Prostate gland (tissue), 2 donors: ENCODE results near the gene PRKG1. TPM values are rescaled to one million over a fixed set of nuclear protein-coding genes. Genes with fewer than 3 reads are reported as not detected.

Experiments
- DNase-seq: peaks from one replicate; pipeline ENCODE4 v3.0.0-alpha.2; 2019; ENCODE audit warnings: low spot score
- H3K27ac ChIP-seq, 2 donors: fragments of 200-600 bp; sonication (generic); 2 replicates each; pipeline ENCODE4 v1.5.1; 2017 to 2019
- H3K27me3 ChIP-seq: fragments of 200-600 bp; sonication (generic); replicated peaks from 2 replicates; pipeline ENCODE4 v1.5.1; 2019; ENCODE audit not compliant: insufficient read depth
- H3K36me3 ChIP-seq, 2 donors: fragments of 200-600 bp; sonication (generic); 1 replicate in 1 of 2; 2 replicates in 1 of 2; pipeline versions ENCODE4 v1.5.1 to v1.8.1; 2017 to 2019
- H3K4me1 ChIP-seq: fragments of 200-600 bp; sonication (generic); replicated peaks from 2 replicates; pipeline ENCODE4 v1.5.1; 2019
- H3K4me3 ChIP-seq, 2 donors: fragments of 200-600 bp; sonication (generic); 2 replicates each; pipeline ENCODE4 v1.5.1; 2017 to 2019
- H3K9me3 ChIP-seq: fragments of 200-600 bp; sonication (generic); 2 replicates; pipeline ENCODE4 v1.5.1; 2017
- CTCF ChIP-seq, 4 experiments: fragments of 200-600 bp in 2 of 4; fragments of 450-650 bp in 2 of 4; sonication (generic) in 2 of 4; IDR thresholded peaks; 1 replicate in 3 of 4; 2 replicates in 1 of 4; pipeline ENCODE4 v1.5.1; 2016 to 2019; ENCODE audit warnings: antibody characterized with exemption in 4 of 4, mild to moderate bottlenecking in 2 of 4, moderate library complexity in 2 of 4
- POLR2A ChIP-seq: fragments of 450-650 bp; IDR thresholded peaks from one replicate; pipeline ENCODE4 v1.6.1; 2016; ENCODE audit warnings: antibody characterized with exemption, mild to moderate bottlenecking
- POLR2AphosphoS5 ChIP-seq: sonication (generic); formaldehyde crosslinking; IDR thresholded peaks from one replicate; pipeline ENCODE4 v1.6.1; 2017; ENCODE audit warnings: antibody characterized with exemption
- WGBS: methylation state at CpG from one replicate; pipeline ENCODE4 v1.1.5; 2018; 5-methylcytosine and 5-hydroxymethylcytosine counted together
- intact Hi-C: fragments of 100-400 bp; cut with DNase I; formaldehyde crosslinking; loops from one replicate; pipeline ENCODE4 v1.14.2; 2022
- total RNA-seq, 2 donors: library from RNA; depleted of rRNA; stranded (reverse); fragments of >200 nt; gene quantifications; one replicate each; pipeline ENCODE4 v1.1.0, GENCODE V29; 2016

PRKG1 gene
- total RNA-seq, 2 donors from 2014 or later = 2.7 to 9.0 TPM

GRCh38 chr10:52284416-52285013, 1210.2 kb downstream of the PRKG1 start:
- no peaks in the 10 kb centered on the region for H3K9me3 ChIP-seq
- H3K27ac ChIP-seq = no peak overlapping the region
- WGBS = 89% methylated on average over 2 of the region's 2 CpGs
- no peak for TF ChIP-seq POLR2A
- TF ChIP-seq CTCF (IDR thresholded peaks at IDR 0.05) = no peak
- no peak for TF ChIP-seq POLR2AphosphoS5
- DNase-seq = no peak
- H3K4me1 ChIP-seq = no peaks in the 10 kb centered on the region
- H3K27me3 ChIP-seq = no peaks in the 10 kb centered on the region
- intact Hi-C loops = no loop called here
- H3K36me3 ChIP-seq = no peaks in the 10 kb centered on the region
- no peak overlapping the region for H3K4me3 ChIP-seq

GRCh38 chr10:52287866-52288265, 1213.6 kb downstream of the PRKG1 start:
- TF ChIP-seq POLR2A = no peak
- no peak for TF ChIP-seq CTCF (IDR thresholded peaks at IDR 0.05)
- TF ChIP-seq POLR2AphosphoS5 = no peak

GRCh38 chr10:52297747-52298146, 1223.5 kb downstream of the PRKG1 start:
- intact Hi-C loops = no loop called here
- H3K27ac ChIP-seq = no peak overlapping the region
- H3K4me1 ChIP-seq = no peaks in the 10 kb centered on the region
- WGBS = 57% methylated on average over 4 of the region's 4 CpGs
- no peaks in the 10 kb centered on the region for H3K36me3 ChIP-seq
- DNase-seq = no peak
- no peaks in the 10 kb centered on the region for H3K9me3 ChIP-seq
- H3K27me3 ChIP-seq = no peaks in the 10 kb centered on the region
- no peak overlapping the region for H3K4me3 ChIP-seq
- no peak for TF ChIP-seq CTCF (IDR thresholded peaks at IDR 0.05)

More at GRCh38 chr10:52287866-52288265, 1213.6 kb downstream of the PRKG1 start:
- Histone ChIP-seq H3K9me3 (no peaks in the 10 kb centered on the region), H3K27ac (no peak overlapping the region), H3K36me3 (no peaks in the 10 kb centered on the region), H3K27me3 (no peaks in the 10 kb centered on the region), H3K4me1 (no peaks in the 10 kb centered on the region), H3K4me3 (no peak overlapping the region)
- no peak for DNase-seq
- 92% methylated on average over 1 of the region's 1 CpG for WGBS
- intact Hi-C loops = no loop called here

- no peaks in the 10 kb centered on the region for H3K4me1 ChIP-seq
- intact Hi-C loops = no loop called here
- 51% methylated on average over 4 of the region's 4 CpGs for WGBS
Observed at GRCh38 chr10:52300599-52301277, 1226.5 kb downstream of the PRKG1 start.

GRCh38 chr10:52308251-52309031, 1234.2 kb downstream of the PRKG1 start:
- Histone ChIP-seq H3K27me3 (no peaks in the 10 kb centered on the region), H3K27ac (no peak overlapping the region), H3K4me3 (peak overlapping the region; percentile 24 to 26), H3K9me3 (no peaks in the 10 kb centered on the region), H3K4me1 (no peaks in the 10 kb centered on the region), H3K36me3 (no peaks in the 10 kb centered on the region)
- peak; percentile 62 for DNase-seq
- no peak for TF ChIP-seq POLR2AphosphoS5
- peak; percentile 23 to 80 (median 68) for TF ChIP-seq CTCF (IDR thresholded peaks at IDR 0.05)
- no peak for TF ChIP-seq POLR2A
- intact Hi-C loops = no loop called here
- 2% methylated on average over 40 of the region's 40 CpGs for WGBS

More at GRCh38 chr10:52300599-52301277, 1226.5 kb downstream of the PRKG1 start:
- no peak for TF ChIP-seq POLR2AphosphoS5
- DNase-seq = no peak
- no peaks in the 10 kb centered on the region for H3K27me3 ChIP-seq
- H3K36me3 ChIP-seq = no peaks in the 10 kb centered on the region
- H3K27ac ChIP-seq = no peak overlapping the region
- H3K9me3 ChIP-seq = no peaks in the 10 kb centered on the region
- no peak overlapping the region for H3K4me3 ChIP-seq
